Measurements from ENCODE around the gene SAFB.

GRCh38 chr19:5592531-5593342 lies 30.1 kb upstream of the SAFB start:
- TF ChIP-seq EZH2 (IDR thresholded peaks at IDR 0.05) (no peak), POLR2AphosphoS5 (IDR thresholded peaks at IDR 0.05; ENCODE audit: borderline replicate concordance, low read depth, low read length) (no peak), FOXP2 (optimal IDR thresholded peaks at IDR 0.05; ENCODE audit: control extremely low read depth, extremely low read length, insufficient read depth) (no peak)
